H1 (cell line): ENCODE results near the gene LCORL. TPM values are rescaled to one million over a fixed set of nuclear protein-coding genes. Genes with fewer than 3 reads are reported as not detected.
A peak's percentile ranks its signal among the peaks of the same experiment; 100 is the strongest.

Experiments used
- CTCF ChIA-PET: fragments of 300-600 bp; sonication (Branson Sonifier 250); formaldehyde crosslinking; loops from one replicate; lab custom pipeline; 2021; ENCODE audit not compliant: partially characterized antibody; lab: Charles Lee
- POLR2A ChIA-PET: fragments of 300-600 bp; sonication (Branson Sonifier 250); formaldehyde crosslinking; loops from one replicate; lab custom pipeline; 2021; ENCODE audit warnings: inconsistent platforms; ENCODE audit not compliant: partially characterized antibody; lab: Charles Lee
- DNase-seq, 2 experiments: peaks; one replicate each; pipeline versions ENCODE4 v3.0.0 to v3.0.0-alpha.2; 2010 to 2022; ENCODE audit warnings: low spot score in 2 of 2, low read depth in 1 of 2, mixed read lengths in 1 of 2
- FAIRE-seq: peaks from 2 replicates; lab custom pipeline; 2011; peaks lifted over from hg19 to GRCh38; lab: Jason Lieb, UNC
- H2AFZ ChIP-seq: 2 replicates; pipeline ENCODE4 v1.8.1; 2012; ENCODE audit warnings: low read length, inconsistent platforms
- H2AK5ac ChIP-seq: 2 replicates; pipeline ENCODE4 v1.6.1; 2013; ENCODE audit warnings: low read depth, low read length
- H2BK120ac ChIP-seq: replicated peaks from 2 replicates; pipeline ENCODE3; 2013; ENCODE audit warnings: low read depth, low read length, inconsistent platforms
- H2BK12ac ChIP-seq: 2 replicates; pipeline ENCODE4 v1.6.1; 2013; ENCODE audit warnings: low read depth, low read length
- H2BK15ac ChIP-seq: 2 replicates; pipeline ENCODE4 v1.6.1; 2013; ENCODE audit warnings: low read length
- H2BK20ac ChIP-seq: 2 replicates; pipeline ENCODE4 v1.6.1; 2013; ENCODE audit warnings: low read length
- H2BK5ac ChIP-seq: 2 replicates; pipeline ENCODE4 v1.6.1; 2013; ENCODE audit warnings: low read depth, low read length
- H3K14ac ChIP-seq: 2 replicates; pipeline ENCODE4 v1.6.1; 2013; ENCODE audit warnings: inconsistent platforms; ENCODE audit not compliant: insufficient read length
- H3K18ac ChIP-seq: 2 replicates; pipeline ENCODE4 v1.6.1; 2013; ENCODE audit warnings: low read length; ENCODE audit errors: extremely low read depth
- H3K23ac ChIP-seq: 2 replicates; pipeline ENCODE4 v1.6.1; 2013; ENCODE audit warnings: inconsistent platforms; ENCODE audit not compliant: insufficient read length
- H3K23me2 ChIP-seq: 2 replicates; pipeline ENCODE4 v1.6.1; 2013; ENCODE audit warnings: low read depth, low read length
- H3K27ac ChIP-seq: 2 replicates; pipeline ENCODE4 v1.6.1; 2011; ENCODE audit warnings: low read depth, low read length, inconsistent platforms
- H3K27me3 ChIP-seq, 4 experiments: replicated peaks in 1 of 4; 1 replicate in 1 of 4; 2 replicates in 3 of 4; pipeline versions ENCODE4 v1.6.1 to v1.8.1; 2011 to 2013; ENCODE audit warnings: low read length in 3 of 4, mild to moderate bottlenecking in 3 of 4, inconsistent platforms in 2 of 4, mixed read lengths in 2 of 4, moderate library complexity in 1 of 4; ENCODE audit not compliant: control insufficient read depth in 3 of 4, insufficient read depth in 3 of 4; ENCODE audit errors: extremely low read depth in 1 of 4
- H3K36me3 ChIP-seq, 4 experiments: 2 replicates each; pipeline versions ENCODE4 v1.6.1 to v1.8.1; 2011 to 2013; ENCODE audit warnings: mild to moderate bottlenecking in 4 of 4, low read length in 3 of 4, moderate library complexity in 2 of 4, control low read depth in 1 of 4, inconsistent platforms in 1 of 4; ENCODE audit not compliant: insufficient read depth in 4 of 4, control insufficient read depth in 2 of 4
- H3K4ac ChIP-seq: replicated peaks from 2 replicates; pipeline ENCODE3; 2013; ENCODE audit warnings: low read length, low read depth, mixed read lengths, inconsistent platforms; ENCODE audit not compliant: insufficient read length
- H3K4me1 ChIP-seq, 4 experiments: replicated peaks in 1 of 4; 1 replicate in 1 of 4; 2 replicates in 3 of 4; pipeline versions ENCODE4 v1.6.1 to v1.8.1; 2011 to 2013; ENCODE audit warnings: low read length in 3 of 4, inconsistent platforms in 2 of 4, mixed read lengths in 1 of 4; ENCODE audit not compliant: insufficient read depth in 4 of 4, control insufficient read depth in 3 of 4
- H3K4me2 ChIP-seq, 2 experiments: 2 replicates each; pipeline versions ENCODE4 v1.6.1 to v1.8.1; 2011 to 2013; ENCODE audit warnings: low read depth in 2 of 2, low read length in 2 of 2, control low read depth in 1 of 2, inconsistent platforms in 1 of 2, mild to moderate bottlenecking in 1 of 2; ENCODE audit not compliant: insufficient read depth in 1 of 2
- H3K4me3 ChIP-seq, 4 experiments: fragments of 200-600, 300-600 bp in 1 of 4; sonication (generic), shearing (Covaris generic), sonication (Bioruptor Twin) in 1 of 4; 2 replicates each; pipeline versions ENCODE4 v1.5.1 to v1.8.1; 2011 to 2016; ENCODE audit warnings: low read length in 4 of 4, low read depth in 3 of 4, control low read depth in 2 of 4, inconsistent platforms in 2 of 4, mild to moderate bottlenecking in 2 of 4, mixed read lengths in 1 of 4, moderate library complexity in 1 of 4; ENCODE audit not compliant: insufficient read depth in 2 of 4; ENCODE audit errors: extremely low read depth in 1 of 4
- H3K56ac ChIP-seq: replicated peaks from 2 replicates; pipeline ENCODE3; 2013; ENCODE audit warnings: low read depth, mild to moderate bottlenecking, mixed read lengths, low read length, inconsistent platforms; ENCODE audit not compliant: insufficient read length
- H3K79me1 ChIP-seq: 2 replicates; pipeline ENCODE4 v1.6.1; 2013; ENCODE audit warnings: low read depth, low read length, control low read depth
- H3K79me2 ChIP-seq, 2 experiments: 2 replicates each; pipeline versions ENCODE4 v1.6.1 to v1.8.1; 2012 to 2013; ENCODE audit warnings: low read length in 2 of 2, mild to moderate bottlenecking in 2 of 2, inconsistent platforms in 1 of 2; ENCODE audit not compliant: insufficient read depth in 2 of 2, control insufficient read depth in 1 of 2
- H3K9ac ChIP-seq, 4 experiments: replicated peaks in 1 of 4; 1 replicate in 1 of 4; 2 replicates in 3 of 4; pipeline versions ENCODE4 v1.6.1 to v1.8.1; 2011 to 2013; ENCODE audit warnings: low read depth in 3 of 4, low read length in 3 of 4, control low read depth in 2 of 4, mild to moderate bottlenecking in 2 of 4, moderate library complexity in 2 of 4, inconsistent platforms in 1 of 4; ENCODE audit errors: extremely low read depth in 1 of 4
- H3K9me3 ChIP-seq, 2 experiments: 2 replicates each; pipeline versions ENCODE4 v1.6.1 to v1.8.1; 2012 to 2013; ENCODE audit warnings: mild to moderate bottlenecking in 2 of 2, moderate library complexity in 2 of 2, control low read depth in 1 of 2, inconsistent platforms in 1 of 2, low read depth in 1 of 2, low read length in 1 of 2, mixed read lengths in 1 of 2; ENCODE audit not compliant: insufficient read depth in 2 of 2
- H4K20me1 ChIP-seq, 2 experiments: replicated peaks in 1 of 2; 2 replicates each; pipeline versions ENCODE3 to v1.8.1; 2011 to 2013; ENCODE audit warnings: inconsistent platforms in 2 of 2, low read length in 2 of 2, mild to moderate bottlenecking in 1 of 2; ENCODE audit not compliant: insufficient read depth in 2 of 2, control insufficient read depth in 1 of 2
- H4K5ac ChIP-seq: 2 replicates; pipeline ENCODE4 v1.6.1; 2013; ENCODE audit warnings: low read length, low read depth, mixed read lengths, inconsistent platforms; ENCODE audit not compliant: insufficient read length
- H4K8ac ChIP-seq: 2 replicates; pipeline ENCODE4 v1.8.0; 2013; ENCODE audit warnings: mild to moderate bottlenecking, moderate library complexity, low read length, inconsistent platforms; ENCODE audit not compliant: insufficient read depth; ENCODE audit errors: extremely low read depth
- H4K91ac ChIP-seq: replicated peaks from 2 replicates; pipeline ENCODE3; 2013; ENCODE audit warnings: low read length, mixed read lengths, inconsistent platforms; ENCODE audit not compliant: insufficient read length
- CBX8 ChIP-seq: fragments of 300-800, 300-1000 bp; sonication (generic); IDR thresholded peaks from 2 replicates; pipeline ENCODE4 v1.7.1; 2016; ENCODE audit warnings: low read depth, low read length, borderline replicate concordance
- CEBPB ChIP-seq: IDR thresholded peaks from 2 replicates; pipeline ENCODE4 v1.6.1; 2012; ENCODE audit warnings: low read depth, low read length
- EP300 ChIP-seq, 2 experiments: IDR thresholded peaks; 1 replicate in 1 of 2; 2 replicates in 1 of 2; pipeline ENCODE4 v1.6.1; 2011 to 2012; ENCODE audit warnings: low read depth in 2 of 2, low read length in 2 of 2, mild to moderate bottlenecking in 2 of 2, borderline replicate concordance in 1 of 2, inconsistent platforms in 1 of 2, moderate library complexity in 1 of 2
- FOSL1 ChIP-seq: IDR thresholded peaks from 2 replicates; pipeline ENCODE4 v1.6.1; 2011; ENCODE audit warnings: mild to moderate bottlenecking, low read depth, low read length, moderate library complexity; ENCODE audit not compliant: insufficient read depth
- HDAC2 ChIP-seq, 2 experiments: fragments of 300-600 bp in 1 of 2; sonication (generic) in 1 of 2; IDR thresholded peaks; 2 replicates each; pipeline ENCODE4 v1.6.1; 2011 to 2012; ENCODE audit warnings: low read depth in 2 of 2, low read length in 2 of 2, mild to moderate bottlenecking in 2 of 2, moderate library complexity in 2 of 2, borderline replicate concordance in 1 of 2, inconsistent platforms in 1 of 2
- JUN ChIP-seq: IDR thresholded peaks from 2 replicates; pipeline ENCODE4 v1.6.1; 2011; ENCODE audit warnings: low read depth, mild to moderate bottlenecking, improper control_type of control experiment, low read length
- RAD21 ChIP-seq, 2 experiments: IDR thresholded peaks in 1 of 2; conservative IDR thresholded peaks in 1 of 2; 2 replicates each; pipeline ENCODE4 v1.6.1; 2011; ENCODE audit warnings: low read depth in 2 of 2, low read length in 2 of 2, improper control_type of control experiment in 1 of 2, inconsistent platforms in 1 of 2, mild to moderate bottlenecking in 1 of 2, moderate library complexity in 1 of 2
- RFX5 ChIP-seq: IDR thresholded peaks from 2 replicates; pipeline ENCODE4 v1.6.1; 2011; ENCODE audit warnings: low read depth, low read length, improper control_type of control experiment, borderline replicate concordance
- SIN3A ChIP-seq, 2 experiments: IDR thresholded peaks in 1 of 2; conservative IDR thresholded peaks in 1 of 2; 2 replicates each; pipeline ENCODE4 v1.6.1; 2011 to 2012; ENCODE audit warnings: low read length in 2 of 2, improper control_type of control experiment in 1 of 2, low read depth in 1 of 2, mild to moderate bottlenecking in 1 of 2
- SIRT6 ChIP-seq: IDR thresholded peaks from one replicate; pipeline ENCODE4 v1.7.1; 2012; ENCODE audit warnings: low read length, inconsistent platforms
- ZNF274 ChIP-seq: IDR thresholded peaks from 2 replicates; pipeline ENCODE4 v1.7.0; 2012; ENCODE audit warnings: low read length, borderline replicate concordance; ENCODE audit errors: extremely low read depth
- WGBS, 2 experiments: shearing (Covaris generic) in 1 of 2; methylation state at CpG; one replicate each; pipeline versions ENCODE4 v1.1.6 to v1.1.7; 2013 to 2015; ENCODE audit warnings: low lambda C conversion rate in 2 of 2, mixed read lengths in 2 of 2, inconsistent platforms in 1 of 2, low coverage in 1 of 2, missing lambda C conversion rate in 1 of 2; ENCODE audit not compliant: insufficient replicate concordance in 2 of 2, insufficient coverage in 1 of 2, insufficient read length in 1 of 2; ENCODE audit errors: extremely low coverage in 1 of 2, missing lambda C conversion rate in 1 of 2; 5-methylcytosine and 5-hydroxymethylcytosine counted together
- polyA plus RNA-seq, 7 experiments: library from polyadenylated mRNA; depleted of rRNA in 3 of 7; stranded (reverse) in 5 of 7; unstranded in 2 of 7; fragments of >200 nt in 5 of 7; fragments of 200-250 nt in 2 of 7; gene quantifications; 1 replicate in 5 of 7; 2 replicates in 1 of 7; 4 replicates in 1 of 7; pipeline versions ENCODE4 v1.2.1 to v1.2.3, GENCODE V29; 2011 to 2013; ENCODE audit warnings: missing spikeins in 2 of 7, mixed read lengths in 2 of 7
- total RNA-seq: library from RNA; stranded (reverse); fragmentation: NEBNext Ultra II Directional; extraction: Animal tissue kit (Norgen Biotek cat#: 25700); gene quantifications from 2 replicates; pipeline ENCODE4 v1.2.1, GENCODE V29; 2021

Gene LCORL
- total and polyA plus RNA-seq, 2 of the 8 experiments (the other 6 are each of a cell fraction or from before 2014, with no cell fraction given): 2.2 to 19.2 TPM

- H3K79me2 ChIP-seq: peaks cover 10 to 92% of the 10 kb centered on the region in 2 experiments
- TF ChIP-seq CEBPB (no peak), FOSL1 (no peak), JUN (no peak), ZNF274 (no peak), SIRT6 (no peak), EP300 (IDR thresholded peaks at IDR 0.05; ENCODE audit: borderline replicate concordance in 1 of 2, low read depth in 2 of 2, low read length in 2 of 2) (no peak), RFX5 (no peak), CBX8 (no peak), HDAC2 (IDR thresholded peaks at IDR 0.05; ENCODE audit: borderline replicate concordance in 1 of 2, low read depth in 2 of 2, low read length in 2 of 2) (no peak), RAD21 (IDR thresholded peaks at IDR 0.05 in 1 of 2, conservative IDR thresholded peaks at IDR 0.05 in 1 of 2; ENCODE audit: low read depth in 2 of 2, low read length in 2 of 2) (no peak), SIN3A (conservative IDR thresholded peaks at IDR 0.05 in 1 of 2, IDR thresholded peaks at IDR 0.05 in 1 of 2; ENCODE audit: low read depth in 1 of 2, low read length in 2 of 2) (no peak)
Measured at GRCh38 chr4:17807446-17807845, 214.1 kb downstream of the LCORL start.

More at GRCh38 chr4:17807446-17807845, 214.1 kb downstream of the LCORL start:
- ChIA-PET POLR2A (interaction anchor here (1.0 to 1.1 kb wide), 2 partner anchors 9 to 10 kb away, joined by 3 read pairs; no protein-coding TSS in a partner anchor), CTCF (interaction anchor here (1.2 to 3.7 kb wide), 5 partner anchors 9 to 185 kb away, joined by 3 to 23 read pairs (median 5); no protein-coding TSS in a partner anchor)
- Histone ChIP-seq H2BK15ac (no peak overlapping the region), H2AFZ (no peak overlapping the region), H3K4me3 (peak overlapping the region in 1 of 4 experiments; percentile 97; a peak in 2 of 8 replicates), H3K18ac (no peak overlapping the region), H4K20me1 (peaks cover 15 to 21% of the 10 kb centered on the region in 2 experiments), H4K5ac (no peak overlapping the region), H3K23me2 (peaks cover 3% of the 10 kb centered on the region; the same call in 1 of the 2 replicates), H3K23ac (no peak overlapping the region), H3K4ac (no peak overlapping the region), H3K4me2 (peak overlapping the region; percentile 15 to 37), H3K9me3 (no peaks in the 10 kb centered on the region), H3K14ac (no peak overlapping the region), H2BK20ac (no peak overlapping the region), H3K56ac (no peak overlapping the region), H3K27me3 (no peaks in the 10 kb centered on the region), H3K4me1 (peaks cover 2 to 6% (median 4%) of the 10 kb centered on the region in 4 experiments; a peak in 5 of 7 replicates), H3K9ac (no peak overlapping the region; a peak in 1 of 7 replicates), H3K27ac (no peak overlapping the region), H3K79me1 (peaks cover 4% of the 10 kb centered on the region; the same call in 1 of the 2 replicates), H2AK5ac (no peak overlapping the region), H2BK120ac (no peak overlapping the region), H3K36me3 (peaks cover 15 to 32% (median 25%) of the 10 kb centered on the region in 4 experiments), H2BK5ac (no peak overlapping the region), H2BK12ac (no peak overlapping the region), H4K91ac (no peak overlapping the region), H4K8ac (no peak overlapping the region)
- WGBS, 2 experiments: 88% methylated on average over 6 of the region's 6 CpGs; no CpG with 5 or more reads in 1 of the 2 experiments
- no peak for FAIRE-seq
- DNase-seq: no peak
